Measurements from ENCODE around the gene RPL13.

The RPL13 gene

DNA sequence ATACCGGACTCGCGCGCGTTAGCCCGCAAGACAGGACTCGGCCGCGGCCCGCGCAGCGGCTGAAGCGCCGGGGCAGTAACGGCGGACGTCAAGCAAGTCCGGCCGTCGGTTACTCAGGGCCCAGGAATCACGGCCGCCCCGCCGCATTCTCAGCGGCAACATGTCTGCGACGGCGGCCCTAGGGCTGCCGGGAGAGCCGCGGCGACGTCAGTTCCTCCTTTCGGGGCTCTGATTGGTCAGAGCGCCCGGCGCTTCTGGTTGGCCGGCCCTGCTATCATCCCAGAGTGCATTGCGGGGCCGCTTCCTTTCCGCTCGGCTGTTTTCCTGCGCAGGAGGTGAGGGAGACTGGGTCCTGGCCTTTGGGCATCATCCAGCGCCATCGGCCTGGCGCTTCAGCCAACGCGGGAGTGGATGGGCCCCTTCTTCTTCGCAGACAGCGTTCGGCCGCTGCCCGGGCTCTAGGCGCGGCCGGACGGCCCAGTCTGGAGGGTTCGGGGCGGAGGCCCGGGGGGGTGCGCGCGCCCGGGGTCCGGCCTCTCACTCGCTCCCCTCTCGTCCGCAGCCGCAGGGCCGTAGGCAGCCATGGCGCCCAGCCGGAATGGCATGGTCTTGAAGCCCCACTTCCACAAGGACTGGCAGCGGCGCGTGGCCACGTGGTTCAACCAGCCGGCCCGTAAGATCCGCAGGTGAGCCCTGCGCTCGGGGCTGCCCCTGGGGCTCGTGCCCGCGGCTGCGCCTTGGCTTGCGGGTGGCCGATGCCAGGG, at the start of gene RPL13:
TSS of gene RPL13 (plus strand) at position 305 of the 764 bp plus-strand sequence. CDS start at position 583, 278 bp downstream.
- peak; percentile 87 for DNase-seq (ENCODE audit: low read depth)

DNA sequence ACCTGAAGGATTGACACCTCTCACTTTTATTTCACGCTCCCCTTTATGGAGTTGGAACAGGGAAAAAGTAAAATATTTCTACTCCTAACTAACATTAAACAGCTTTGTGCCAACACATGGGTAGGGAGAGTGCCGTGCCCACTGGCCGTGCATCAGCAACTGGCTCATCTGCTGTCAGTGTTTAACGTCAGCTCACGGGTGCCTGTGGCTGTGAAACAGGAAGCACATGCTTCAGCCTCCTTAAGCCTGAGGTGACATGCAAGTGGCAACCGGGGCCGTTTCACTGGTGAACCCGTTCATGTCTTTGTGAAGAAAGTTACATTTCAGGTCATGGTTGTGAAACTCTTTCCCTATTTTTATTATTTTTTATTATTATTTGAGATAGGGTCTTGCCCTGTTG, 49.1 kb upstream of the RPL13 start:
- DNase-seq (ENCODE audit: low read depth) = no peak

DNA sequence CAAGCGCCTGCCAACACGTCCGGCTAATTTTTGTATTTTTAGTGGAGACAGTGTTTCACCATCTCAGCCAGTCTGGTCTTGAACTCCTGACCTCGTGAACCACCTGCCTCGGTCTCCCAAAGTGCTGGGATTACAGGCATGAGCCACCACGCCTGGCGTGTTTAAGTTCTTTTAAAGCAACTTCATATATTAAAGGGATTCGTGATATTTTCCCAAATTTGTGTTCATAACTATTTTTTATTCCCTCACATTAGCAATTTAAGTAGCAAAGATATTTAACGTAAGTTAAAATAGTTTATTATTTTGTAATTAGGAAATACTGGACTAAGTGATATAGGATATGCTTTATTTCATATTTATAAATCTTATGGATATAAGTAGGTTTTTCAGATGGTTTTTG, 48.0 kb upstream of the RPL13 start:
- no peak for DNase-seq (ENCODE audit: low read depth)

DNA sequence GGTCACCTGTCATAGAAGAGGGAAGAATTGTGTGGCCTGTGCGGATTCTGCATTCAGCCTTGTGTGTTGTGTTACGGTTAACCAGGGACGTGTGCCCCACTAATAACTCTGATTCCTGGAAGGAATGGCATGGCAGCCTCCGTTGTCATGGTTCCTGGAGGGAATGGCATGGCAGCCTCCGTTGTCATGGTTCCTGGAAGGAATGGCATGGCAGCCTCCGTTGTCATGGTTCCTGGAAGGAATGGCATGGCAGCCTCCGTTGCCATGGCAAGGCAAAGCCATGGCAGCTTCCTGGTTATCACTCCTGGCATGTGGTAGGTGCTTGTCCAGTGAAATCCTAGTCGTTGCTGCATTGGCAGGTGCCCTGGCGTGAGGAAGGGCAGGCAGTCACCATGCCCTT, 43.4 kb upstream of the RPL13 start:
- DNase-seq (ENCODE audit: low read depth) = no peak

DNA sequence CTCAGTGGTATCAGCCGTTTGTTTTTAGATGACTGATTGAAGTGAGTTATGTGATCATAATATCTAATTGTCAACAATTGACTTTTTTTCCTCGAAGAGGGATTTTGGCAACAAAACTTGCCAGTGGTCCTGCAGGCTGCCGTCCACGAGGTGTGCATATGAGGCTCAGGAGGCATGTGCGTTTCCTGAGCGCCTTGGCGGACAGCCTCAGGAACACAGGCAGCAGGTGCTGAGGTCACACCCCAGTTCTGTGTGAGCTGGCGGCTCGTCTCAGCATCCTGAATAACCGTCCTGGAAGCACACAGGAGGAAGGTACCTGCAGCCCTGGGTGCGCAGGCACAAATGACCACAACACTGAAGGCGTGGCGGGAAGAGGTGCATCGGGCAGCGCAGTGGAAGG, 40.6 kb upstream of the RPL13 start:
- DNase-seq (ENCODE audit: low read depth) = no peak

DNA sequence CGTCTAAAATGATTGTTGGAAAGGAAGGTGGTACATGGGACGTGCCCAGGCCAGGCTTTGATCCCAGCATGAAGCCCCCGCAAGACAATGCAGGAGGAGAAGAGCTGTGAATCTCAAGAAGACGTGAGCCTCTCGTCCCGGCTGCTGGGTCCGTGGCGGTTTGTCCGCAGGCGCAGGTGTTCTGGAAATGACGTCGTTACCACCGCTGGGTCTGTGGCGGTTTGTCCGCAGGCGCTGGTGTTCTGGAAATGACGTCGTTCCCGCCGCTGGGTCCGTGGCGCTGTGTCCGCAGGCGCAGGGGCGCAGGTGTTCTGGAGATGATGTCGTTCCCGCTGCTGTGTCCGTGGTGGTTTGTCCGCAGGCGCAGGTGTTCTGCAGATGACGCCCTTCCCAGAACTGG, 38.2 kb upstream of the RPL13 start:
- no peak for DNase-seq (ENCODE audit: low read depth)

DNA sequence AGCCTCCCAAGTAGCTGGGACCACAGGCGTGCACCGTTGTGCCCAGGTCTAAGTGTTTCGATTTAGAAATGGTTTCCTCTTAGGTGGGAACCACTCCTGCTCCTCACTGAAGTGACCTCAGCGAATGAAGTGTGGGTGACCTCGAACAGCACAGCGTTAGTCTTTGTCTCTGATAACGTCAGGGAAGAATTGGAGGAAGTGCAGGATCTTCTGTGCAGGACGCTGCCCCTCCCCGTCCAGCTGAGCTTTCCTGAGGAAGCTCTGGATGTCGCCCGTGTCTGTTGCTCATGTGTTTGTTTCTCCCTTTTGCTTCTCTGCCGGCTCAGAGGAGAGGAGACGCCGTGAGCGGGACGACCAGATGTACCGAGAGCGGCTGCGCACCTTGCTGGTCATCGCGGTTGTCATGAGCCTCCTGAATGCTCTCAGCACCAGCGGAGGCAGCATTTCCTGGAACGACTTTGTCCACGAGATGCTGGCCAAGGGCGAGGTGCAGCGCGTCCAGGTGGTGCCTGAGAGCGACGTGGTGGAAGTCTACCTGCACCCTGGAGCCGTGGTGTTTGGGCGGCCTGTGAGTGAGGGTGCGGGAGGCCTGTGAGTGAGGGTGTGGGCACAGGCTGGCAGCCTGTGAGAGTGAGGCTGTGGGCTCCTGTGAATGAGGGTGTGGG, 36.7 kb upstream of the RPL13 start:
- DNase-seq (ENCODE audit: low read depth) = no peak

DNA sequence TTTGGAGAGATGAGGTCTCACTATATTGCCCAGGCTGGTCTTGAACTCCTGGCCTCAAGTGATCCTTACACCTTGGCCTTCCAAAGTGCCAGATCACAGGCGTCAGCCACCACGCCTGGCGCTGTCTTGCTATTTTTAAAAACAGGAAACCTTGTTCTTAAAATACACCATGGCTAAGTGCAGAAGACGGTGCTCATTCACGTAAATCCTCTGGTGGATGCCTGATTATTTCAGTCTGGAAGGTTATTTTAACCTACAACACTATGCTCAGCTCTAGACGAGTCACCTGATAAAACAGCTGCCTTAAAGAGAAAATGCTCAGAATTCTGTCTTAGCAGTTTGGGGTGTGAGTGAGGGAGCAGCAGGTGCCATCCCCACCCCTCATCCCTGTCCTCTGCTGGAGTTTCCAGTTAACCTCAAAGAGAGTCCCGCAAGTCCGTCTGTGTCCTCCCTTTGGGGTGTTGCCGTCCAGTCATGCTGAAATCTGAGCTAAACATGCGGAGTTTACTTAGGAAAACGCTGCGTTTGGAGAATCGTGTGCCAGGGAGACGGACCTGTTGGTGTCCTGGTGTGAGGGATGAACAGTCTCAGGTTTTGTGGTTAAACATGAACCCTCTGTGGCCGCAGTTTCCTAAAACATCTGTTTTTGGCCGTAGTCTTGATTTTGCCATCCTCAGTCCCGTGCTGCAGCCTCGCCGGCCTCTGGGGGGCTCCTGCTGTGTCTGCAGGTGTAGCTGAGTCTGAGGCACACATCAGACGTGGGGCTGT, 35.2 kb upstream of the RPL13 start:
- DNase-seq (ENCODE audit: low read depth) = no peak

DNA sequence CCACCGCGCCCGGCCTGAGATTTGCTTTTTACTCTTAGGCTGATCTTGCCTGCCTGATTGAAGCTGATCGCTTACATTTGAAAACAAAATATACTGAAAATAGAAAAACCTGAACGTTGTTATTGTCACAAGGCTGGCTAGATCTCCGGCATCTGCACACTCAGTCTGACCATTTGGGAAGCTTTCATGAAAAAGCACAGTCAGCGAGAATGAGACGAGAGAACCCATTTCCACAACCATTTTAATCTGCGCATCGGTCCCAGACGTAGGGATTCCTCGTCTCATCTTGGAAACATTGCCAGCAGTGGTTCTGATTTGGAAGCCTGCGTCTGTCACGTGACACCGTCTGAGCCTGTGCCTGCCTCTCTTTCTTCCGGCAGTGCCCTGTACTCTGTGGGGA, 31.4 kb upstream of the RPL13 start:
- no peak for DNase-seq (ENCODE audit: low read depth)

DNA sequence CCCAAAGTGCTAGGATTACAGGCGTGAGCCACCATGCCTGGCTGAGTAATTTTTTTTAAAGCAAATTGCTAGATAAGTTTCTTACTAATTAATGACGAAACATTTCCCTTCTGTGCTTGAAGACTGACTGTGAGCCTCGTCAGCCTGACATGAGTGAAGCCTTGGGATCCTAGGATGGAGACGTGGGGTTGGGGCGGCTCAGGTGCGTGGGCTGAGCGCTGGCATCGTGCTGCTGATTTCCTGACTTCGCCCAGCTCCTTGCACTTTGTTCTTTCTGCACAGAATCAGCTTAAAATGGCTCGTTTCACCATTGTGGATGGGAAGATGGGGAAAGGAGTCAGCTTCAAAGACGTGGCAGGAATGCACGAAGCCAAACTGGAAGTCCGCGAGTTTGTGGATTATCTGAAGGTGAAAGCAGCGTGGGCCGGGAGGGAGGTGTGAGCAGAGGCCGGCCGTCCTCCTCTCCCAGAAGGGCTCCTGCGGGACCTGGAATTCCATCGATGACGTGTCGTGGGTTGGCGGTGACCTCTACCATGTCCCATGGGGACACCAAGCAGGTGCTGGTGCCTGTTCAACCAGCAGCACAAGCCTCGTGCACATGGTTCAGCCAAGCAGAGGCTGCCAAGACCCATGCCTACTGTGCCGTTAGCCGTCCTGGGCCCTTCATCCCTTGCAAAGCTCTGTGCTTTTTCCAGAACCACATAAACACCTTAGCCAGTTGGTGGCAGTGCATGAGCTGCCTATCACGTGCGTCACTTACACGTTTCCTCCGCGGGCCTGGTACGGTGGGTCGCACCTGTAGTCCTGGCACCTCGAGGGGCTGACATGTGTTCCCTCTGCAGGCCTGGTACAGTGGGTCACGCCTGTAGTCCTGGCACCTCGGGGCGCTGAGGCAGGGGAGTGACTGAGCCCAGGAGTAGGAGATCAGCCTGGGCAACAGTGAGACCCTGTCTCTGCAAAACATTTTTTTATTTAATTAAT, 29.8 kb upstream of the RPL13 start:
- DNase-seq (ENCODE audit: low read depth) = no peak

DNA sequence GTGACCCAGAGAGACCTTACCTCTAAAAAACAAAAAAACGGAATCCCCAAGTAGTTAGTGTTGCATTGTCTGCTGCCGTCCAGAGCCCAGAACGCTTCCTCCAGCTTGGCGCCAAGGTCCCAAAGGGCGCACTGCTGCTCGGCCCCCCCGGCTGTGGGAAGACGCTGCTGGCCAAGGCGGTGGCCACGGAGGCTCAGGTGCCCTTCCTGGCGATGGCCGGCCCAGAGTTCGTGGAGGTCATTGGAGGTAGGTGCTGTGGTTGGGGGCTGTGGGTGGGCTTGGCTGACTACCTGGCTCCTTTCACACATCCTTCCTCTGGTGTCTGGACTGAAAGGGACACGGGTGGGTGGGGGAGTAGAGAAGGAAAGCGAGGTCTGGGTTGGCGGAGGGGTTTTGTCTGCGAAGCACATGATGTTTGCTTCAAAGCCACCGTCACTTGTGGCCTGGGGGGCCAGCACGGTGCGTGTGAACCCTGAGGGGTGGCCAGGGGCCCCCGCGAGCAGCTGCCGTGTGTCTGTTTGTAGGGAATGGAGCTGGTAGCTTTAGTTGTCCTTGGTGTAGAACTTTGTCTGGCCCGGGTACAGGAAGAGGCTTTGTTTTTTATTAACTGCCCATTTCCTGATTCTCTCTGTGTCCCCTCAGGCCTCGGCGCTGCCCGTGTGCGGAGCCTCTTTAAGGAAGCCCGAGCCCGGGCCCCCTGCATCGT, 28.5 kb upstream of the RPL13 start:
- no peak for DNase-seq (ENCODE audit: low read depth)

DNA sequence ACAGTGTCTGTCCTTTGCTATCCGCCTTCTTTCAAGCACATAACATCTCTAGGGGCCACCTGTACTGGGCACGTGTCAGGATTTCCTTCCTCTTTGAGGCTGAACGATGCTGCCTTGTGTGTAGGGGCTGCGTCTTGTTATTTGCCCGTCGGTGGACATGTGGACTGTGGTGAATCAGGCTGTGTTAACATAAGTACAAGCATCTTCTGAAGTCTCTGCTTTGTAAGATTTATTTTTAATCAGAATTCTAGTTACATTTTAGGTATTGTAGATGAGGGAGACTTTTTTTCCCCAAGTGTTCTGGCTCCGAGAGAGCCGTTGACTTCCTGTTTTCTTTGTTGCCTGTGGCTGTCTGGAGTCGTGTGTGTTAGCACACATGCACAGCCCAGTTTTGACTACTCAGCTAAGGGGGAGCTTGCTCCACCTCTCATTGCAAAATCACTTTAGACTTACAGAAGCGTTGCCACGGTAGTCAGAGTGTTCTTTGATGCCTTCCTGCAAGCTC, 26.2 kb upstream of the RPL13 start:
- DNase-seq (ENCODE audit: low read depth) = no peak

DNA sequence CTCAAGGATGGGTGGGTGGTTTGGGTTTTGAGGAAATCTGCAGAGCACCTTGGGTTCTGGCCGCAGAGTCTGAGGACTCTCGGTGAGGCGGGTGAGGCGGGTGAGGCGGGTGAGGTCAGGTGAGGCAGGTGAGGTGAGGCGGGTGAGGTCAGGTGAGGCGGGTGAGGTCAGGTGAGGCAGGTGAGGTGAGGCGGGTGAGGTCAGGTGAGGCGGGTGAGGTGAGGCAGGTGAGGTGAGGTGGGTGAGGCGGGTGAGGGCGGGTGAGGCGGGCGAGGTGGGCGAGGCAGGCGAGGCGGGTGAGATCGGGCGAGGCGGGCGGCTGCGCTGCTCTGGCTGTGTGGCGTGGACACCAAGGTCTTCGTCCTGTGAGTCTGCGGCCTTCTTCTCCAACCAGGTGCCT, 24.1 kb upstream of the RPL13 start:
- no peak for DNase-seq (ENCODE audit: low read depth)

DNA sequence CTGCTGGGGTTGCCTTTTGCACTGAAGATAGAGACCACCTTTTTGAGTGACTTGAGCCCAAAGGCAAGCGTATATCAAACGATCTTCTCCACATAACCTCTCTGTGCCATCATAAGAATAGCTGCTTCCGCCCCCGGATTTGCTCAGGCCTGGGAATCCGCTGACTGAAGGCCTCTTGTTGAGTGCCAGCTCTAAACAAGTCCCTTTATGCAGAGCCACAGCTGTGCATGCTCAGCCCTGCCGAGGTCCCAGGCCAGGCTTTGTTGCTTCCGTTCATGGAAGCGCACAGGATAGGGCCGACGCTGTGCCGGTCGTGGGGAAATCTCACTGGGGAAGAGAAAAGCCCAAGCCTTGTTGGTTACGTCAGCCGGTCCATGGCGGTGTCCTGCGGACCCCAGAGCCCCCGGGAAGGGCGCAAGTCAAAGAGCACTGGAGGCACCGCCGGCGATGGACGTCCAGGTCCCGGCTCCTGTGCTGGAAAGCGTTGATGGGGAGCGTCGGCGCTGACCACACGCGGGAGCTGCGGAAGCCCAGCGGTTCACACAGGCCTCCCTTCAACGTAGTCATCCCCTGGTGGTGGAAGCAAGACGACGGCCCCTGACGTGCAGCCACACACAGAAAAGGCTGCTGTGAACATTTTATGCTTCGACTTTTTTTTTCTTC, 23.5 kb upstream of the RPL13 start:
- no peak for DNase-seq (ENCODE audit: low read depth)

DNA sequence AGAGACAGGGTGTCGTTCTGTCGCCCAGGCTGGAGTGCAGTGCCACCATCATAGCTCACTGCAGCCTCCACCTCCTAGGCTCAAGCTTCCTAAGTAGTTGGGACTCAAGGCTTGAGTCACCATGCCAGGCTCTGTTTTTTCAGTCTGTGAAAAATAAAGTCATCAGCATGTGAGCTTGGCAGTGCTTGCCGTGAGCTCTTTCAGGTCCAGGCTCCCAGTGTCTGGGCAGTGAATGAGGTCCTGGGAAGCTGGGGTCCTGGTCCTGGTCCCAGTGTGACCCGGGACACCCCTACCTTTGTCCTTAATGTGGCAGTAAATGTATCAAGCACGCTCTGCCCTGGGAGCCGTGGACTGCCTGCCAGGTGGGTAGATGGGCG, 22.9 kb upstream of the RPL13 start:
- no peak for DNase-seq (ENCODE audit: low read depth)

DNA sequence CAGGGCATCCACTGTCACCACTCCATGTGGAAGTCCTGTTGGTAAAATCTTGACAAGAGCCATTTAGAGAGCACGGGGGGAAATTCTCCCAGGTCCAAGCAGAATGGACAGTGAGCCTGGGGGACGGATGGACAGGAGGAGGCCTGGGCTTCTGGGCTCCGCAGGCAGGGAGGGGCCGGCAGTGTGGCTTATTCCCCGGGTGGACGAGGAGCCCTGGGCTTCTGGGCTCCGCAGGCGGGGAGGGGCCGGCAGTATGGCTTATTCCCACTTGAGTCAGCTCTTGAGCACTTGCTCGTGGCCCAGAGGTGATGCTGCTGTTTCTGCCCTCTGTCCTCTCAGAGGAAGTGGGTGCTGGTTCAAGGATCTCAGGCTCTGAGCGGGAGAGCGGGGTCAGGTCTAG, 22.2 kb upstream of the RPL13 start:
- DNase-seq (ENCODE audit: low read depth) = no peak

DNA sequence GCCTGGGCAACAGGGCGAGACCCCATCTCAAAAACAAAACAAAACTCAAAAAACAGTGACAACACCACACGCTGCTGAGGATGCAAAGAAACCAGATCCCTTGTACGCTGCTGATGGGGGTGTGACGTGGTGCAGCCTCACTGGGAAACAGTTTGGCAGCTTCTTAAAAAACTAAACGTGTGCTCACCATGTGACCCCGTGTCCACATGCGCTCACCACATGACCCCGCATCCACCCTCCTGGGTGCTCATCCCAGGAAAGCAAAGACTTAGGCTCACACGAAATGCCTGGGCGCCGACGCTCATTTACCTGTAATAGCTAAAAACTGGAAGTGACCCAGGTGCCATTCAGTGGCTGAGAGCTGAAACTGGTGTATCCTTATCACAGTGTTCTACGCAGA, 19.9 kb upstream of the RPL13 start:
- DNase-seq (ENCODE audit: low read depth) = no peak

DNA sequence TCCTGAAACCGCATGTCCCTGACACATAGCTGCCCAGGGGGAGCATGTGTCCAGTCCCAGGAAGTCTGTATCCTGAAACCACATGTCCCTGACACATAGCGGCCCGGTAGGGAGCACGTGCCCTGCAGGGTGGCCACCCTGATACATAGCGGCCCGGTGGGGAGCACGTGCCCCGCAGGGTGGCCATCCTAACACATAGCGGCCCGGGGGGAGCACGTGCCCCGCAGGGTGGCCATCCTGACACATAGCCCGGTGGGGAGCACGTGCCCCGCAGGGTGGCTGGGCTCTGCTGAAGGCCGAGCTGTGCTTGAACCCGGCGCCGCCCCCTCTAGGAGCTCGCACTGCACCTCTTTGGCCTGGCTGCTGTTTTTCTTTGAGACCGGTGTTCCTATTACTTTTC, 18.7 kb upstream of the RPL13 start:
- no peak for DNase-seq (ENCODE audit: low read depth)

DNA sequence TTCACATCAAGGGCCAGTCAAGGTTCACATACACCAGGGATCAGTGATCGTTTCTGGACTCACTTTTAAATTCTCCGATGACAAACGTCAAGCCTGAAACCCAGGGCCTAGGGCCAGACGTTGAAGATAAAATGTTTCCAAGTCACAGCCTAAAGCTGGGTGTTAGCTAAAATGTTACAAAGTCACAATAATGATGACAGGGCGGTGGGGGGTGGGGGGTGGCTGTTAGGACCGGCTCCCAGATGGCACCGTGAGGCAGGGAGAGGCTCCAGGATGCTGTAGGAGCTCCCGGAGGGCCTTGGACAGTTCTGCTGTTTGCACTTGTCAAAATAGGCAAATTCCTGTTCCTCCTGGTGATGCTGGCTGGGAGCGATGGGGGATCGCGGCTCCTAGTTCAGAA, 16.4 kb upstream of the RPL13 start:
- no peak for DNase-seq (ENCODE audit: low read depth)

DNA sequence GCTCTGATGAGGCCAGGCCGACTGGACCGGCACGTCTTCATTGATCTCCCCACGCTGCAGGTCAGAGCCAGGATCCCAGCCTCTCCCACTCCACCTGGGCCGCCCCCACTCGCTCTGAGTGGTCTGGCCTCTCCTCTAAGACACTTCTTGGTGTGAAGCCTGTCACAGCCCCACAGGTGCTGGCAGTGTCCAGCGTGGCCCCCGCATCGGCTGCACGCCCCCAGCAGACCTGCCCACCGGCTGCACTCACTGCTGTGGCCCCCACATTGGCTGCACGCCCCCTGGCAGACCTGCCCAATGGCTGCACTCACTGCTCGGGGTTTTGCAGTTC, 15.8 kb upstream of the RPL13 start:
- no peak for DNase-seq (ENCODE audit: low read depth)

All from activated T-cell treated with anti-CD3 and anti-CD28 coated beads for 1 hour (primary cell).